CD4-positive, alpha-beta T cell treated with Interleukin-17A for 4 hours (primary cell): ENCODE data around the gene ZFAND3.
"Not testable (repeated sequence)": the region's sequence is repeated elsewhere in the genome, so short reads cannot be mapped to it uniquely, and the experiment has no call there.

Experiments
- DNase-seq: peaks from one replicate; pipeline ENCODE4 v3.0.0-alpha.2; 2020; ENCODE audit warnings: mixed read lengths

The ZFAND3 gene

GRCh38 chr6:37940074-37940847, 120.7 kb downstream of the ZFAND3 start:
- no peak for DNase-seq

- DNase-seq, result no peak
Measured at GRCh38 chr6:37941871-37942270, 122.3 kb downstream of the ZFAND3 start.

GRCh38 chr6:37942606-37943376, 123.3 kb downstream of the ZFAND3 start:
- DNase-seq, result no peak

GRCh38 chr6:37943436-37944058, 124.0 kb downstream of the ZFAND3 start:
- DNase-seq, result no peak

GRCh38 chr6:37946057-37946456, 126.5 kb downstream of the ZFAND3 start:
- DNase-seq, result no peak

GRCh38 chr6:37947468-37947867, 127.9 kb downstream of the ZFAND3 start:
- no peak for DNase-seq

- DNase-seq, result not testable (repeated sequence)
Measured at GRCh38 chr6:37948584-37948983, 129.1 kb downstream of the ZFAND3 start.

- DNase-seq, result no peak
Measured at GRCh38 chr6:37952027-37952426, 132.5 kb downstream of the ZFAND3 start.

- no peak for DNase-seq
Measured at GRCh38 chr6:37954791-37955190, 135.3 kb downstream of the ZFAND3 start.

GRCh38 chr6:37956711-37957275, 137.3 kb downstream of the ZFAND3 start:
- DNase-seq, result no peak

- no peak for DNase-seq
Measured at GRCh38 chr6:37959061-37959460, 139.5 kb downstream of the ZFAND3 start.

GRCh38 chr6:37960139-37960935, 140.8 kb downstream of the ZFAND3 start:
- no peak for DNase-seq

GRCh38 chr6:37962481-37963080, 143.1 kb downstream of the ZFAND3 start:
- DNase-seq, result peak; percentile 21

GRCh38 chr6:37965964-37966676, 146.6 kb downstream of the ZFAND3 start:
- DNase-seq, result no peak

GRCh38 chr6:37966801-37967200, 147.3 kb downstream of the ZFAND3 start:
- no peak for DNase-seq

- DNase-seq, result no peak
Measured at GRCh38 chr6:37967651-37968050, 148.1 kb downstream of the ZFAND3 start.

- no peak for DNase-seq
Measured at GRCh38 chr6:37971266-37971665, 151.7 kb downstream of the ZFAND3 start.

- no peak for DNase-seq
Measured at GRCh38 chr6:37971711-37972390, 152.3 kb downstream of the ZFAND3 start.

GRCh38 chr6:37972994-37973757, 153.6 kb downstream of the ZFAND3 start:
- DNase-seq, result no peak

- DNase-seq, result no peak
Measured at GRCh38 chr6:37974381-37974780, 154.9 kb downstream of the ZFAND3 start.
